ENCODE results near the gene NF1.

DNA sequence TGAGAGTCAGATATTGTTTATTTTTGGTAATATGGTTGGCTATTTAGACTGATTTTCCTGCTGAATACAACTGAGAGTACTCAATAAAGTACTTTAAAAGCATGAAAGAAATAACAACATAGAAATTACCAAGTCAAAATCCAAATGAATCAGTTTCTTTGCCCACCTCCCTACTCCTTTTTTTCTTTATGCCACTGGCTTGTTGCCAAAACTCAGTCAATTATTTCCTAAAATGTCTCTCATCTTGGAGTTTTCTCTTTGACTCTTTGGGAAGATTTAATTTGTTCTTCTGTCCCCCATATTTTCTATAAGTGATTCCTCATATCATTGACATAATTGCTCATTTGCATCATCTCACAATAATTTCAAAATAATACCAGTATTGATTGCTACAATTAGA, 204.8 kb downstream of the NF1 start:
- TF ChIP-seq, protein P1, sequence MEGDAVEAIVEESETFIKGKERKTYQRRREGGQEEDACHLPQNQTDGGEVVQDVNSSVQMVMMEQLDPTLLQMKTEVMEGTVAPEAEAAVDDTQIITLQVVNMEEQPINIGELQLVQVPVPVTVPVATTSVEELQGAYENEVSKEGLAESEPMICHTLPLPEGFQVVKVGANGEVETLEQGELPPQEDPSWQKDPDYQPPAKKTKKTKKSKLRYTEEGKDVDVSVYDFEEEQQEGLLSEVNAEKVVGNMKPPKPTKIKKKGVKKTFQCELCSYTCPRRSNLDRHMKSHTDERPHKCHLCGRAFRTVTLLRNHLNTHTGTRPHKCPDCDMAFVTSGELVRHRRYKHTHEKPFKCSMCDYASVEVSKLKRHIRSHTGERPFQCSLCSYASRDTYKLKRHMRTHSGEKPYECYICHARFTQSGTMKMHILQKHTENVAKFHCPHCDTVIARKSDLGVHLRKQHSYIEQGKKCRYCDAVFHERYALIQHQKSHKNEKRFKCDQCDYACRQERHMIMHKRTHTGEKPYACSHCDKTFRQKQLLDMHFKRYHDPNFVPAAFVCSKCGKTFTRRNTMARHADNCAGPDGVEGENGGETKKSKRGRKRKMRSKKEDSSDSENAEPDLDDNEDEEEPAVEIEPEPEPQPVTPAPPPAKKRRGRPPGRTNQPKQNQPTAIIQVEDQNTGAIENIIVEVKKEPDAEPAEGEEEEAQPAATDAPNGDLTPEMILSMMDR (IDR thresholded peaks at IDR 0.05) = no peak
- TF ChIP-seq POLR2A (IDR thresholded peaks at IDR 0.05) = no peak
